HG03097 (cell line): ENCODE data around the gene VPS13D.

Experiments used
- ATAC-seq: cut with Tn5 transposase; IDR thresholded peaks from one replicate; pipeline ENCODE4 v1.9.1; 2021; ENCODE audit not compliant: unreplicated experiment, low FRiP score

The VPS13D gene

DNA sequence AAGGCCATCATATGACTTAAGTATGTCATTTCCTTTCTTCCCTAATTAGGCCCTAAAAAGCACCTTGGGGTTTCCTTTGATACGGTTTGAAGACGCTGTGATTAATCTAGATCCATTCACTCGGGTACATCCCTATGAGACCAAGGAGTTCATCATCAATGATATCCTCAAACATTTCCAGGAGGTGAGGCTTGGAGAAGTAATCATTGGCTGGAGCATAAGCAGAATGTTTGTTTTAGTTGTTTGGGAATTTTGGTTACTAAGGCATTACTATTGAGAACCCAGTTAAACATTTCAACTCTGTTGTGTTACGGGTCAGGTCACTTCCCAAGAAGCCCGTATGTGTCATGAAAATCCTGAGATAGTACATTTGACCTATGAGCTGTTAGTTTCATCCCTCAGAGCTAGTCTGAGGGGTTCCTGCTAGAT lies 185.2 kb downstream of the VPS13D start:
- no peak for ATAC-seq

DNA sequence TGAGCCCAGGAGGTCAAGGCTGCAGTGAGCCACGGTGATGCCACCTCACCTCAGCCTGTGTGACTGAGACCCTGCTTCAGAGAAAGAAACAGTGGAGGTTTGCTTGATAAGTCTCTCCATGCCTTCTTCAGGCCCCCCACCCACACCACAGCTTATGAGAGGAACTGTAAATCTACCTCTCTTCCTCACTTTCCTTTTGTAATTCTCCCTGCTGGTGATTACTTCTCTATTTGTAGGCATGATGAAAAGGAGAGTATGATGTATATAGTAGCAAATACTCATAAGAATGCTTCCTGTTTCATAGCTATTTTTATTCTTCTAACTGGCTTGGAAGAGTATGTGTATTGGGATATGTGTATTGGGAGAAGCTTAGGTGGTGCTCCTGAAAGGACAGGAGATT lies 186.3 kb downstream of the VPS13D start:
- no peak for ATAC-seq

DNA sequence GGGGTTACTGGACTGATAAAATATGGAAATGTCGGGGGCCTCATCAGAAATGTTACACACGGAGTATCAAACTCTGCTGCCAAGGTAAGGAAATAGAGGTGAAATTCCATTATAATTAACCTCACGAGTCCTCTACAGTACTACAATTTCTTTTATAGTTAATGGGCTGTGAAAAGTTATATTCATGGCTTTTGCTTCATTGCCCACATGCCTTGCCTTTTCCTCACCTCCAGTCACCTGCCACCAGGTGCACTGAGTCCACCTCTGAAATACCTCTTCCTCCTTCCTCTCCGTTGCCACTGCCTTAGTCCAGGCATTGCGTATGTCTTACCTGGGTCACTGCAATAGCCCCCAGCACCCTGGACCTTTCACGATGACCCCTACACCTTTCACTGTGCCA lies 186.9 kb downstream of the VPS13D start:
- ATAC-seq, result no peak

DNA sequence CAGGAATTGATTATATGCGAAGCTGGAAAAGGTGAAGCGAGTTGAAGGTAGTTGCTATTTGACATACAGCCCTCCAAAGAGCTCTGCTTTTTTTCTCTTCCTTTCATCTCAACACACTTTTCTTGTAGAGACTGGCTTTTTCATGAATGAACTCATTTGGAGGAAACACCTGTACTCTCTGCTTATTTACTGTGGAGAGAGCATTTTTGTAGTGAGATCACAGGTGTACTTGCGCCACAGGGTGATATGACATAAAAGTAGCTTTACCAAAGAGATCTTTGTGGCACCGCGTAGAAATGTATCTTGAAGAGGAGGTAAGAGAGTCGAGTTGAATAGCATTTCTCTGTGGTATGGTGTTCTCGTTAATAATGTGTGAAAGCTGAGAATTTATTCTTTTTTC lies 187.6 kb downstream of the VPS13D start:
- ATAC-seq, result no peak

DNA sequence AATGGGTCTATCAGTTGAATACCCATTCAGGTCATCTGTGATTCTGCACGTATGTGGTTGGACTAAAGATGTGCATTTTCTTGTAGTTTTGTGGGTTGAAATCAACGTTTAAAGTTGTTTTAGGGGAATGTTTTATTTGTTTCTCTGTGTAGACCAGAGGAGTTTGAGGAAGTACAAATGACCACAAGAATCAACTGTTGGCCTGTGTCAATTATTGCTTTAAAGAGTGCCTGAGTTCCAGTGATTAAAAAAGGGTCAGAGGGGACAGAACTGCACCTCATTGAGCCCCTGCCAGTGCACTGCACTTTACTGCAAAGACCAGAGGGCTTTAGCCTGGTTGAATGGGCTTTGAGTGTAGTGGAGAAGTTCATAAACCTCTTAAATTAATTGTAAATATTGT lies 190.3 kb downstream of the VPS13D start:
- ATAC-seq, result no peak

DNA sequence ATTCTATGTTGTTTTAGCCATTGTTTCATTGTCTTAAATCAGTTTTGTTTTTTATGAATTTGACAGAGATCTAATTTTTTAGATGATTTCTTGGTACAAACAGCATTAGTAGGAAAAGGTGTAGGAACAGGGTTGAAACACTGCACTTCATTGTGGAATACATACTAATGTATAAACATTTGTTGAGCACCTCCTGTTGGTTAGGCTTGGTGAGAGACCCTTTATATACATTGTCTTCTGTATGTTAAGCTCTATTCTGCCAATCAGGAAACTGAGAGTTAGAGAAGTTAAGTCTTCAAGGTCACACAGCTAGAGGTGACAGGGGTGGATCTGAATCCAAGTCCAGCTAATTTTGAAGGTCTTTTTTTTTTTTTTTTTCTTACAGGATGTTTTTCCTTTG lies 192.7 kb downstream of the VPS13D start:
- no peak for ATAC-seq

DNA sequence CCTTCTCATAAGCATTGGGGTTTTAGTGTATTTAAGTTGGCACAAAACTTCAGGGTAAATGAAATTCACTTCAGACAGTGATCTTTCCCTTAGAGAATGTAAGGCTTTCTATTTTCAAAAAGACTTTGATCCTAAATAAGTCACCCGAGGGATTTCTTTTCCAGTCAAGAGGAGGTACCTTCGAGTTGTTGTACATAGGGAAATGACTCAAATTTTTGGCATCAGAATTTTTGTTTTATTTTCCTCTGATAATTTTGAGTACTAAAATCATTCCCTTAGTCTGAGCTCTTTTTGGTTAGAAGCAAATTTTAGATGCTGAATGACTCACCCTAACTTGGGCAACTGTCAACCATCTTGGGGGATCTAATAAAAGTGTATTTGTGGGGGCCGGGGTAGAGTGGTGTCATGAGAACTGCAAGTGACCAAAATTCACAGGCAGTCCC lies 194.3 kb downstream of the VPS13D start:
- ATAC-seq, result no peak

DNA sequence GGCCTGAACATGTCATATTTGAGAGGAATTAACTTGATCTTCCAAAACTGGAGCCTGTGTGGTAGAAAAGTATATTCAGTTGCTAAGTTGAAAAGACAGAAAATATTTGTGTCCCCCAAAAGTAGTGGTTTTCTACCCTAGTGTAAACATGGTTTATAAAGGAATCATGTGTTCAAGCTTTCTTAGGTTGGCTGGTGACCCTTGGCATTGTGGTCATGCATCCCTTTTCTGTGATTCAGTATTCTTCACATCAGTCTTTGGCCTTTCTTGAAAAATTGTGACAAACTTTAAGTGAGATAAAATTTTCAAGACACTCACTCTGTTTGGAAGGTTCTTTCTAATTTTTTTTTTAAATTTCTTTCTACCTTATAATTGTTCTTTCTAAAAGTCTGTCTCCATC lies 195.0 kb downstream of the VPS13D start:
- no peak for ATAC-seq

DNA sequence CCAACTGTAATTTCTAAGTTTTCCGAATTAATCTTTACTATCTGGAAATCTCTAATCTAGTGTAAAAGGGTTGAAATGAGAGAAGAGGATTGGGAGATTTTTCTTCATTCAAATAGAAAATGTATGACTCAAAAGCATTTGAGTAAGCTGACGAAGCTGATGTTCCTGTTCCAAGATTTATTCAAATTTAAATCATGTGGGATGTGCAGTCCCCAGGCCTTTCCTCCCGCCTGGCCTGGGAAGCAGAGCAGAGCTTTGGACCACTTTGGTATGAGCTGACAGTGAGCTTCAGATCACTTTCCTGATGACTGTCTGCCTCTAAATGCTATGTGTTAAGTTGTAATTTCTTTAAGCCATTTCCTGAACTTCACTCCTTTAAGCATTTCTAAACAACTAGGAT lies 196.2 kb downstream of the VPS13D start:
- no peak for ATAC-seq

DNA sequence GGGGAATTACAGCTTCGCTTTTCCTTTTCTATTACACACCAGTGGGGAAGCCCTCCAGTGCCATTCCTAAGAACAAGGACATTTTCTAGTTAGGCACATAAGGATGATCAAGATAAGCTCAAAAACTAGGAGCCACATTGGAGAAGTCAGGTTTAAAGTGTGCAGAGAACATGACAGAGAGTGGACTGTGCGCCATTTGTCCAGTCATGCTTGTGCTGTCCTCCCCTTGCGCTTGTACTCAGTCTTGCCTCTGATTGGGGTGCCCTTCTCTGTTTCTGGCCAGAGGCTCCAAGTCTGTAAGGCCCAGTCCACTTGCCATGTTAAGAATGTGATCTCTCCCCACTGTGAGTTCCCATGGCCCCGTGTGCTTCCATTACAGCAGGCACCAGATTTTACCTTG lies 198.5 kb downstream of the VPS13D start:
- no peak for ATAC-seq

DNA sequence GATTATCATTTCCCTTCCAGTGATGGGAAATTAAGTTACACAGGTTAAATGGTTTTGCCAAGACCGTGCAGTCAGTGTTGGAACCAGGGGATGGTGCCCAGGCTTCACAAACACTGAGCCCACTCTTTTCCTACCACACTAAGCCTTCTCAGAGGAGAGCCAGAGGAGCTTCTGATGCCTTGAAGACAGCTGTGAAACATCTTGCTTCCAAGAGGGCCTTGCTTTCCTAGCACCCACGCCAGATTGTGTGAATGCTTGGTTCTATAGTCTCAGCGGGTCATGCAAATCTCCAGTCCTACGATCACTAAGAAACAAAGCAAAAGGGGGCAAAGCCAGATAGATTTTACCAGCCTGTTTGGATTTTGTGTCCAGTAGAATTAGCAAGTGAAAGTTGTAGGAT lies 200.7 kb downstream of the VPS13D start:
- ATAC-seq, result no peak

DNA sequence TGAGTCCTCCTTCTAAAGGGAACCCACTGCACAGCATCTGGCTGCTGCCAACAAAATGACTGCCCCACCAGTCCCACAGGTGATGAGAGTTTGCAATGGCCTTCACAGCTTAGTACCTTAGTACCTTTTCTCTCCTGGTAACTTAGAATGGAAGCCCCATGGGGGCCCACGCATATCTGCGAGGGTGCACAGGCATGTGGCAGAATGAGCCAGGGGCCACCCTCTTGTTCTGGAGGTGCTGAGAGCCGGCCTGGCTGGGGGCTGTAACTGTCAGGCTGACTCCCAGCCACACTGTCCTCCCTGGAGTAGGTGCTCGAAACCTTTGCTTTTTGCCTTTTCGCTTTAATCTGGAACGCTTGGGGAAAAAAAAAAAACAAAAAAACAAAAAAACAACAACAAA lies 203.1 kb downstream of the VPS13D start:
- no peak for ATAC-seq

DNA sequence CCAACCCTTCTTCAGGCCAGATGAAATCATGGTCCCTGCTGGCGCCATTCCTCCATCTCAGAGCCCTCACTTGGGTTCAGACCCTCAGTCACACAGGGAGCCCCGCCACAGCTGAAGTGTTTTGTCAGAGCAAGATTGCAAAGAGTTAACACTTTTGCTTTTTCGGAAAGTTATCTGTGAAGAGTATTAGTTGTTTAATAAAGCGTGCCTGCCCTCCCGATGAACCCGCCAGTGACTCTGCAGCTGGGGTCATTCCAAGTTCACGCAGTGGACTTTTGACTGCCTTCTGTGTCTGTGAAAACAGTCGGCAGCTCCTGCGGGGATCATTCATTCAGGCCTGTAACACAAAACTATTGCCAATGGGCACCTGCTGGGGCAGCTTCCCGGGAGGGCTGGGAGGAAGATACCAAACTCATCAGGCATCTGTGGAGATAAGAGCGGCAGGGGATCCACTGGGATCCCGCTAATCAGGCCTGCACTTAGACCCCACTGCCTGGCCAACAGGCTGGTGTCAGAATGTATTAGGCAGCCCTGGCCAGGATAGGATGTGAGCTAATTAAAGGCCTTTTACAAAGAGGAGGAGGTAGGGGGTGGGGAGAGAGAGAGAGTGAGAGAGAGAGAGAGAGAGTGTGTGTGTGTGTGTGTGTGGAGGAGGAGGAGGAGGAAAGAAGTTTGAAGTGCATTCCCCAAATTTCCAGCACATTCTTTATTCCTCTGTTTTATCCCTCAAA lies 203.7 kb downstream of the VPS13D start:
- ATAC-seq, result no peak

DNA sequence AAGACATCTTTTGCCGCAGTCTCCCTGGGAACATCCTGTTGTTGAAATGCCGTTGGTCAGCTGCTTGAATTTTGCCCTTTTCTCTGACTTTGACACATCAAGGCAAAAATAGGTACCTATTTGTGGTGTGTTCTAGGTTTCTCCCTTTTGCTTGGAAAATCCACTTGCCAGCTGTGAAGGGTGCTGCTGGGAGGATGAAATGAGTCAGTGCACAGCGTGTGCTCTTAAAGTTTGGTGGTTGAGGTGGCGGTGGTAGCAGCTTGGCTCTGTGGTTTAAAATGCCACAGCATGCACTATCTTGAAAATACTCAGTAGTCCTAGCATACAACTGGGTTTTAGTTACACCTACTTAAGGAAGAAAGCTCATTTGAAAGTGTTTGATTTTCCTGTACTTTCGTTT lies 204.3 kb downstream of the VPS13D start:
- peak; percentile 36 for ATAC-seq

DNA sequence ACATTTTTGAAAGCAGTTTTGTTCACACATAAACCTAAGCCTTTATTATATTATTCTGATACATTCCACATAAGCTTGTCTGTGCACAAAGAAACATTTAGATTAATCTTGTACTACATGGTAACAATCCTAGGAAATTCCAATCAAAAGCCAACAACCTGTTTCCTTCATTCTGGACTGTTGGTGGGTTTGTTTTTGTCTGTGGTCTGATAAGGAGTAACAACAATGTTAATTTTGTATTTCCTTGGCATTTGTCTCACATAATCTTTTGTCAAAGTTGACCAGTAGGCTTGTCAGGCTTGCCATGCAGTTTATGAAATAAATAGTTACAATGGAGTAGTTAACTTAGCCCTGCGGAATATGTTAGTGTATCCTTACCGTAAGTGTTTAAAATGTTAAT lies 204.9 kb downstream of the VPS13D start:
- no peak for ATAC-seq

DNA sequence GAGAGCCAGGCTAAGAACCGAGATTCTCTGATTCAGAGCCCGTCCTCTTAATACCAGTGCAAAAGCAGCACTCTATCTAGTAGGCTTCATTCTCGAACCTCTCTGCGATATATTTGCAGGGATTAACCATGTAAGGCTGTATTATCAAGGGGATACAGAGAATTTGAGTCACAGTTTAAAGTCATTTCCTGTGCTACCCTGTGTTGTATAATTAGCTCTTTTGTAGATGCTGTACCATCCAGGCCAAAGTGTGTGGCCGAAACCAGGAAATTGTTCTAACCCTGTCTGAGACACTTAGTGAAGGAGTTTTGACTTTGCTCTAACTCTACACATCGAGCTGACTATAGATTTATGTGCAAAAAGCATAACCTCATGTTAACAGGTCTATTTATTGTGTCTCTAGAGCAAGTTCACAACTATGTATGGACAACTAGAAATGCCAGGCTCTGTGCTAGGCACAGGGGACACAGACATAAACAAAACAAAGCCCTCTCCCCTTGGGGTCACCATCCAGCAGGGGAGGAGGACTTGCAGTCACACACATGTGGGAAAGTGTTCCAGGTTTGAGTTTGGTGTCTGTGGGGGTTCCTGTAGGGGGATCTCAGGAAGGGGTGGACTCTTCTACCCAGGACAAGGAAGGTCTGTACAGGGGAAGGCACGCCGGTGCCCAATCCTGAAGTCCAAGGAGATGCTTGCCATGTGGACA lies 206.0 kb downstream of the VPS13D start:
- ATAC-seq, result peak; percentile 58

DNA sequence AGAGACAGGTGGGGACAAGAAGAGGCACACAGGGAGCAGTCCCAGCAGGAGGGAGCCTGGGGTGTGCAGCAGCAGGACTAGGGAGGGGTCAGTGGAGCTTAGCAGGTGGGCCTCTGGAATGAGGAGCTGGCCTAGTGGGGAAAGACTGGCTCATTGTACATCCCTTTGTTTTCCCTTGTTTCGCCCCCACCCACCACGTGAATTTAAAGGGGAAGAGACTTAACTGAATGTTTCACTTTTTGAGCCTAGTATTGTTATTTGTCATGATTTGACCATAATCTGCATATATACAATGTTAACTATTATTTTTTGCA lies 206.5 kb downstream of the VPS13D start:
- ATAC-seq, result no peak

DNA sequence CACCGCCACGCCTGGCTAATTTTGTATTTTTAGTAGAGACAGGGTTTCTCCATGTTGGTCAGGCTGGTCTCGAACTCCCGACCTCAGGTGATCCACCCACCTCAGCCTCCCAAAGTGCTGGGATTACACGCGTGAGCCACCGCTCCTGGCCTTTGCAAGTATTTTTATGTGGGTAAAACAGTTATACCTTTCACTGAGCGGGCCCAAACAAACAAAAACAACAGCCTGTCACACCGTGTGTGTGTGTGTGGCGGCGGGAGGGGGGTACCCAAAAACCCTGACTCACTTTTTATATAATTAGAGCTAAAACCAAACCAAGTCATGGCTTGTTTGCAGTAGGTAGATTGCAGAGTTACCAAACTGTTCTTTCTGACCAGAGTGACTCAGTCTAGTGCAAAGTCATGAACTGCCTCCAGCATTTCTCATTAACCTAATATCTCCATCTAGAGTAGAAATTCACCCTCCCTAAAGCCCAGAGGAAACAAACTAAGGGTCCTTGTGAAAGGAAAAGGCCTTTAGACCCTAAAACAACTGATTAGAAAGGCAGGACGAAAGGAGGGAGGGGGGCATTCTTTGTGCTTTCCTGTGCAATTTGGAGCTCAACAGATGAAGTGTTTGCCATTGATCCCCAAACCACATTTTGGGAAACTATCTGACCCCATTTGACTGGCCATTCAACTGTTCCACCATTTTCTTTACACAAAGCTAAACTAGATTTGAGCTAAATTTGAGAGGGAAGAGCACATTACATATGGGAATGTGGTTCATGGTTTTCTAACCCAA lies 207.2 kb downstream of the VPS13D start:
- no peak for ATAC-seq

DNA sequence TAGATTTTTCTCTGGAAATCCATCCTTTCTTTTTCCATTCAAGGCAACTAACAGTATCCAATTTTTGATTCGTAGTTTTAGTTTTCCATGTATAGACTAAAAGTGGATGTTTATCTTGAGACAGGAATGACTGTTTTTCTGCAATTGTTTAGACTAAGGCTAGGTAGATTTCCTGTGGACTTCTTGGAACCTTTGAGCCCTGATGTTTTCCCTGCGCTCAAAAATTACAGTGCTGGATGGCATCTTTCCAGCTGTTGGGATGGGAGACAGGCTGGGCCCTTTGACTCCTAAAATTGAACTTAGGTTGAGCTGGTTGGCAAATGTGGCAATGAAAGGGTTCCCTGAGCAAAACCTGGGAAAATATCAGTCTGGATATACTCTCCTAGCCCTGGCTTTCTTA lies 207.8 kb downstream of the VPS13D start:
- ATAC-seq, result no peak

DNA sequence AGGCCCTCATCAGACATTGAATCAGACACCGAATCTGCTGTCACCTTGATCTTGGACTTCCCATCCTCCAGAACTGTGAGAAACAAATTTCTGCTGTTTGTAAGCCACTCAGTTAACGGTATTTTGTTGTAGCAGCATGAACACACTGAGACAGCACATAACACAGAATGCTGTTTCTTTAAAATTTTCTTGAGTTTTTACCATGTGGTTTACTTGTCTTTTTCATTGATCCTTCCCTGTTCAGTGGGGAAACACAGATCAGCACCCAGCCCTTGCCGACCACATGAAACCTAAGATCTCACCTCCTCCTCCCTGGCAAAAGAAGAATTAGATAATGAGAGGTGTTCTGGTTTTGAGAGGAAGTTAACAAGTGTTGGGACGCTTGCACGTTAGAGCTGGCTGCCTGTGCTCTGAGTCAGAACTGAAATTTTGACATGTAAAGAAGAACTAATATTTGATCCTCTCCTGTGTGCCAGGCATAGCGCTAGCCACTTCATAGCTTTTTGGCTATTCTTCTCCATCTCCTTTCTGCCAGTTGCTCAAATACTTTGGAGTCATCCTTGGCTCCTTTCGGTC lies 208.6 kb downstream of the VPS13D start:
- peak; percentile 37 for ATAC-seq

DNA sequence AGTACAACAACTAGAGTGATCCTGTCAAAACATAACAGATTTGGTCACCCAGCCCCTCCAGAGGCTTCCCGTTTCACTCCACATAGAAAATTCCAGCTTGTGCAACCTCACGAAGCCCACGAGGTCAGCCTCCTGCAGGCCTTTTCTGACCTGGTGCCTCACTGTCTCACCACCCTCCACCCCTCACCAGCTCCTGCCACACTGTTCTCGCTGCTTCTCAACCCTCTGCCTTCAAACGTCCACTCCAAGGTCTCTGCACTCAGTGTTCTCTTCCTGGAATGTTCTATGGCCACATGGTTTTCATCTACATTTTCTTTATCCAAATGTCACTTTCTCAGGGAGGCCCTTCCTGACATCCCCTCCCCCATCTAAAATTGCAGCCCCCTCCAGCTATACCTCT lies 209.2 kb downstream of the VPS13D start:
- ATAC-seq, result no peak
